HL-60 (cell line): Measurements from ENCODE around the gene EVC.

Source experiments
- DNase-seq, 2 experiments: peaks; one replicate each; pipeline ENCODE4 v3.0.0-alpha.2; 2010 to 2020; ENCODE audit warnings: low read depth in 1 of 2, low spot score in 1 of 2
- H3K27ac ChIP-seq: fragments of 250-450 bp; sonication (Bioruptor Pico); replicated peaks from 2 replicates; pipeline ENCODE4 v1.5.1; 2020; ENCODE audit warnings: mild to moderate bottlenecking, moderate library complexity
- H3K27me3 ChIP-seq: fragments of 250-450 bp; sonication (Bioruptor Pico); 2 replicates; pipeline ENCODE4 v1.5.1; 2021; ENCODE audit warnings: mild to moderate bottlenecking, moderate library complexity; ENCODE audit not compliant: insufficient read depth, poor library complexity, severe bottlenecking
- H3K4me3 ChIP-seq: replicated peaks from 2 replicates; pipeline ENCODE4 v1.5.1; 2011; ENCODE audit warnings: mild to moderate bottlenecking, control low read depth, low read length; ENCODE audit not compliant: insufficient read depth
- CTCF ChIP-seq: IDR thresholded peaks from one replicate; pipeline ENCODE4 v1.5.1; 2011; ENCODE audit warnings: low read length, control low read depth, inconsistent platforms; ENCODE audit not compliant: insufficient read depth
- GABPA ChIP-seq: IDR thresholded peaks from 2 replicates; pipeline ENCODE4 v1.6.1; 2012; ENCODE audit warnings: low read depth
- POLR2AphosphoS5 ChIP-seq: IDR thresholded peaks from 2 replicates; pipeline ENCODE4 v1.6.1; 2012; ENCODE audit warnings: low read depth
- REST ChIP-seq: IDR thresholded peaks from 2 replicates; pipeline ENCODE4 v1.6.1; 2012; ENCODE audit warnings: low read depth; ENCODE audit not compliant: insufficient replicate concordance
- SPI1 ChIP-seq: IDR thresholded peaks from 2 replicates; pipeline ENCODE4 v1.6.1; 2012; ENCODE audit warnings: low read depth, mild to moderate bottlenecking, borderline replicate concordance
- long read RNA-seq: library from polyadenylated mRNA; unstranded; transcript quantifications from one replicate; pipeline ENCODE4 v2.0.0, GENCODE V29; 2020

EVC gene
- long read RNA-seq, partial matches to known transcripts: 0 of 2 reads
- long read RNA-seq, other reads (novel, unspliced or antisense): 2 of 2 reads

GRCh38 chr4:5710961-5711478 lies at the start of gene EVC:
TSS of gene EVC (plus strand) at chr4:5711201. CDS start at chr4:5711381, 180 bp downstream.
- H3K27me3 ChIP-seq: peaks cover 43% of the 10 kb centered on the region
- no peak within 1 kb of the TSS for H3K4me3 ChIP-seq
- H3K27ac ChIP-seq: no peak within 1 kb of the TSS
- DNase-seq: no peak
- TF ChIP-seq POLR2AphosphoS5 (no peak), CTCF (no peak), GABPA (no peak), SPI1 (no peak), REST (no peak)

DNA sequence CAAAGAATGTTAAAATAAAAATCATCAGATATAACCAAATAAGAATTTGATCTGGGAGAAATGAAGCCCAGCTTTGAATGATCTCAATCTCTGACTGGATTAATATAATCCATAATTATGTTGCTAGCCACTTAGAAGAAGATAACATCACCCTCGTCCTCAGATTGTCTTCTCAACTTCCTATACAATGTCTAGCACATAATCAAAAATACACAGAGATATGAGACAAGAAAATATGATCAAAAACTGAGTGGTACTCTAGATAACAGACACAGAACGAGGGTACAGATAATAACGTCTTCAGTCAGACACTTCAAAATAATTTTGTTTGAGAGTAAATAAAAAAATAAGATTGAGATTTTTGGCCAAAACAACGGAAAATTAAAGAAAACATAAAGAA lies 49.8 kb upstream of the EVC start:
- no peak for DNase-seq
- Histone ChIP-seq H3K27ac (no peak overlapping the region), H3K27me3 (no peaks in the 10 kb centered on the region), H3K4me3 (no peak overlapping the region)
- no peak for TF ChIP-seq REST
- no peak for TF ChIP-seq POLR2AphosphoS5
- no peak for TF ChIP-seq SPI1
- no peak for TF ChIP-seq GABPA
- no peak for TF ChIP-seq CTCF

- no peak for DNase-seq
Observed at GRCh38 chr4:5662555-5662954, 48.4 kb upstream of the EVC start.

DNA sequence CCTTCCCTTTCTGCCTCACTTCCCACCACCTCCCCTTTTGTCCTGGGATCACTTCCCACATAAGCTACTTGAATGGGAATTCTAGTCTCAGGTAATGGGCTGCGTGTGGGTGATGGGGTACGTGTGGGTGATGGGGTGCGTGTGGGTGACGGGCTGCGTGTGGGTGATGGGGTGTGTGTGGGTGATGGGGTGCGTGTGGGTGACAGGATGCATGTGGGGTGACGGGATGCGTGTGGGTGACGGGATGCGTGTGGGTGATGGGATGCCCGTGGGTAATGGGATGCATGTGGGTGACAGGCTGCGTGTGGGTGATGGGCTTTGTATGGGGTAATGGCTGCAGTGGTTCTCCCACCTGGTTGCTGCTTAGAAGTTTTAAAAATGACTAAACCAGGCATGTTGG lies 46.2 kb upstream of the EVC start:
- Histone ChIP-seq H3K27ac (no peak overlapping the region), H3K4me3 (no peak overlapping the region)
- TF ChIP-seq REST: no peak

More at GRCh38 chr4:5662555-5662954, 48.4 kb upstream of the EVC start:
- TF ChIP-seq POLR2AphosphoS5 (no peak), SPI1 (no peak), GABPA (no peak)
- no peaks in the 10 kb centered on the region for H3K27me3 ChIP-seq
- H3K27ac ChIP-seq: no peak overlapping the region
- H3K4me3 ChIP-seq: no peak overlapping the region

More for the DNA sequence above, 46.2 kb upstream of the EVC start:
- H3K27me3 ChIP-seq: no peaks in the 10 kb centered on the region
- DNase-seq: no peak
